PFSK-1 (cell line): ENCODE measurements around the gene PTPN22.

Source experiments
- REST ChIP-seq, 2 experiments: IDR thresholded peaks; 2 replicates each; pipeline versions ENCODE4 v1.6.1 to v1.8.0; 2011 to 2012; ENCODE audit warnings: low read depth in 2 of 2, low read length in 2 of 2, control low read depth in 1 of 2, inconsistent platforms in 1 of 2, mild to moderate bottlenecking in 1 of 2, moderate library complexity in 1 of 2; ENCODE audit not compliant: insufficient read depth in 1 of 2
- SIN3A ChIP-seq: IDR thresholded peaks from 2 replicates; pipeline ENCODE4 v1.6.1; 2012; ENCODE audit warnings: mild to moderate bottlenecking, low read length, moderate library complexity, borderline replicate concordance; ENCODE audit not compliant: insufficient read depth

GRCh38 chr1:113912594-113913311, 41.2 kb upstream of the PTPN22 start:
- TF ChIP-seq REST (IDR thresholded peaks at IDR 0.05; ENCODE audit: insufficient read depth in 1 of 2, low read depth in 2 of 2, low read length in 2 of 2) (no peak), SIN3A (no peak)
